Measurements from ENCODE around the gene CFAP46.
"Not testable (repeated sequence)": the region's sequence is repeated elsewhere in the genome, so short reads cannot be mapped to it uniquely, and the experiment has no call there.

Gene CFAP46

DNA sequence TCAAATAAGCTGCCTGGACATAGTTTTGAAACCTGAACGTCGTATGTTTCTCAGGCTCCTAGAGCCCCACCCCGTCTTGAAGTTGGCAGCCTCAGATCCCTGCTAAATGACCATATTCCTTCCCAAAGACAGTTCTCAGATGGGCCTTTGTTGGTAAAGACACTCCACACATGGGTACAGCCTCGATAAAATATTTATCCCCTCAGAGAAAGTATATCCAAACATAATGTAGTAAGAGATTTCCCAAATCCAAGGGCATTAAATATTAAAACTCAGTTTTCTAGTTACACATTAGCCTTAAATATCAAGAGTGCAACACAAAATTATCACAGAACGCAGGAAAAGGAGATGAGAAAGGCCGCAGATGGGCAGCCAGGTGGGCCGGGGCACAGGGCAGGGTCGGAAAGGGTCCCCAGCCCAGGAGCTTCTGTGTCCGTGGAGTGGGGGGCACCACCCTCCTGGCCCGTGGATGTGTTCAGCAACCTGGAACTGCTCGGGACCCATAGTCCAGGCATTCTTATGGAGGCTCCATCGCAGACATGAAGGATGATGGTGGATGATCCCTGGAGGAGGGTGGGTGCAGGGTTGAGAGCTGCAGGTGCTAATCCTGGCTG, 1.5 kb upstream of the CFAP46 start:
- no peak for DNase-seq

DNA sequence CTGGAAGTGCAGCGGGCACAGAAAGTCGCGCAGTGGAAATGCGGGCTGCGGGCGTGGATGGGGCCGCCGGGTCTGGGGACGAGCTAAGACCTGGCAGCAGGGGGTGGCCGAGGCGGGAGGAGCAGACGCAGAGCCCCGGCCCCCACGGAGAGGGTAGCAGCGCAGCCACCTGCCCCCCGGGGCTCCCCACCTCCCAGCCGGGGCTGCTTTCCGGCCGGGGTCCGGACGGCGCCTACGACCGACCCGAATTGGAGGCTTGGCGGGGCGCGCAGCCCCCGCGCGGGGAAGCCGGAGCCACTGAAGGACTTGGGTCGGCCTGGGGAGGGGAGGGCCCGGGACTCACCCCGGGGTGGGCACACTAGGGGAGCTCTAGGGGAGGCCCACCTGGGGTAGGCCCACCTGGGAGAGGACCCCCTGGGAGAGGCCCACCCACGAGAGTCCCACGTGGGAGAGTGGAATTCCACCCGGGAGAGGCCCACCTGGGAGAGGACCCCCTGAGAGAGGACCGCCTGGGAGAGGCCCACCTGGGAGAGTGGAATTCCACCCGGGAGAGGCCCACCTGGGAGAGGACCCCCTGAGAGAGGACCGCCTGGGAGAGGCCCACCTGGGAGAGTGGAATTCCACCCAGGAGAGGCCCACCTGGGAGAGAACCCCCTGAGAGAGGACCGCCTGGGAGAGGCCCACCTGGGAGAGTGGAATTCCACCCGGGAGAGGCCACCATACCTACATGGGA, 854 bp upstream of the CFAP46 start:
- no peak for DNase-seq

DNA sequence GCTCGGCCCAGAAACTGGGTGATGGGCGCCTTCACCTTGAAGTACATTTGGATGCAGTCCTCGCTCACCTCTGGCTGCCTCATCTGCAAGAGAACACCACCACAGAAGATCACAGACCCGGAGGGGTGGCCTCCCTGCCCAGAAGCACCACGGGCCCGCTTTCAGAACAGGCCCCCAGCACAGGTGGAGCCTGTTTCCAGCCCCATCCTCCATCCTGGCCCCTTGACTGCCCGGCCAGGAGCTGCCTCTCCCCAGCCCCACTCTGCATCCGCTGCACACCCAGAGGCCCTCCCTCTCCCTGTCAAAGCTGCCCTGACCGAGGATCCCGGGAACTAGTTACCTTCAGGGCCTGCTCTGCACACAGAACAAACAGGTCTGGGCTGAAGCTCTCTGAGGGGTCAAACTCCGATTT, 724 bp downstream of the CFAP46 start:
- DNase-seq = no peak

DNA sequence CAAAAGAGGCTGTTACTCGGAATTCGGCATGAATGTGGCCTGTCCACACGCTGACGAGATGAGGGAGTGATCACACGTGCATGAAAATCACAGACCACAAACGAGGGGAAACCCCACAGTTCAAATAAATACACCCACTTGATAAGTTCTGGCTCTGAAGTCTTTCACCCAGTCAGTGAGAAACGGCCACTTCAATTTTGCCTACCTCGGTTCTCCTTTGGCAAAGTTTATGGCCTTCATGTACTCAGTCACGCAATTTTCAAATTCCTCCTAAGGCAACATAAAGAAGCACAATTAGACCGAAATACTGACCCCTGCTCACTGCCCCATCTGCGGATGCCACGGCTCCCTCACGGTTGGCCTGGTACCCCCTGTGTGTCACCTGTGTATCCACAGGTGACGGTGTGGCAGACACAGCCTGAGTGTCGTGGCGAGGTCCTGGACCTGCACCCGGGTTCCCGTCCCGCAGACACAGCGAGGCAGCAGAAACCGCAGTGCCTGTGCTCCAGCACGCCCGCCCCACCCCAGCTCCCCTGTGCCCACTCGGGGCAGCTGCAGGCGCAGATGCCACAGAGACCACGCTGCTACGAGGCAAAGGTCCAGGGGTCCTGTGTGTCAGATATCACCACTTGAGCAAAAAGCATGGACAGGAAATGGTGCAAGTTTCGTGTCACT, 1.4 kb downstream of the CFAP46 start:
- no peak for DNase-seq

DNA sequence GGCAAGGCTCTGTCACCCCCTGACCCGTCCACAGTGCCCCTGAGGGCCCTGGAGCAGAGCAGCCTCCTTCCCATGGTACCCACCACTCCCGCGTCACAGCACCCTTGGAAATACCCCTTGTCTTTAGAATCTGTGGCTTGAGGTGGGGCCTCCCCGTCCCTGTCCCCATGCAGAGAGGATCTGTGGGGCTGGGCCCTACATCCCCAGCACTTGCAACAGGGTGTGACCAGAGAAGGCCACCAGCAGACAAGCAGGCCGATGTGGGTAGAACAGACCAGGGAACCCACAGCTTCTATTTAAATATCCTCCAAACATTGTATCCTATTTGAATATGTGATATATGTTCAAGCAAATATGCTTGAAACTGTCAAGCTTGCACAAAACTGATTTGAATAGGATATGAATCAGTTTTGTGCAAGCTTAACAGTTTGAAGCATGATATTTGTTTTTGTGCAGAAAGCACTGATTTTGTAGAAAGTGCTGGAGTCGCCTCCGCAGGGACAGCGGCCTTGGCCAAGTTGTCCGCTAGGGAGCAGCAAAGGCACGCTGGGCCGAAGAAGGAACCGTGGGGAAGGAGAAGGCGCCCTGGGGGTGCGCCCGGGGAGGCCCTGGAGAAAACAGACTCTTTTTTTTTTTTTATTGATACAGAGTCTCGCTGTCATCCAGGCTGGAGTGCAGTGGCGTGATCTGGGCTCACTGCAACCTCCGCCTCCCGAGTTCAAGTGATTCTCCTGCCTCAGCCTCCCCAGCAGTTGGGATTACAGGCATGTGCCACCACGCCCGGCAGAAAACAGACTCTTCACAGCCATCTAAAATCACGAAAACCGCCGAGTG, 2.2 kb downstream of the CFAP46 start:
- no peak for DNase-seq

DNA sequence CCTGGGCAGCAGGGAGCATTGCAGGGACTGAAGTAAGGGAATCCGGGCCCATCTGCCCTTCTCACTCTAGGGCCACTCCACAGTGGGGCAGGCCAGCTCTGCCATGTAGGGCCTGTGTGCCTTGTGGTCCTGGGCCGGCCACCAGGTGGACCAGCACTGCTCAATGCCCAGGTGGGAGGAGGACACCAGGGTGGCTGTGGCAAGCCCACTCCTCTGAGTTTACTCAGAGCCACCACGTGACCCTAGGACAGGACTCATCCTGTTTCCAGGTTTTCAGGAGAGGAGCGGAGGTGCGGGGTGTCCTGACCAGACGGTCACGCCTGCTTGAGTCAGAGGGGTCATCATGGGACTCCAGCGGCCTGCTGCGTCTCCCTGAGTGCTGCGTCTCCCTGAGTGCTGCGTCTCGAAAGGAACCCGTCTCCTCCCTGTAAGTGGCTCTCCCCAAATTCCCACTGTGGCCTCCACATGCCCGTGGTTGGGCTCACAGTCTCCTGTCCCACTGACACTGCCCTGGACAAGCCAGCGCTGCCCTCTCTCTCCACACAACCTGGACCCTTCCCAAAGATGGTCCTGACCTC, 2.9 kb downstream of the CFAP46 start:
- no peak for DNase-seq

DNA sequence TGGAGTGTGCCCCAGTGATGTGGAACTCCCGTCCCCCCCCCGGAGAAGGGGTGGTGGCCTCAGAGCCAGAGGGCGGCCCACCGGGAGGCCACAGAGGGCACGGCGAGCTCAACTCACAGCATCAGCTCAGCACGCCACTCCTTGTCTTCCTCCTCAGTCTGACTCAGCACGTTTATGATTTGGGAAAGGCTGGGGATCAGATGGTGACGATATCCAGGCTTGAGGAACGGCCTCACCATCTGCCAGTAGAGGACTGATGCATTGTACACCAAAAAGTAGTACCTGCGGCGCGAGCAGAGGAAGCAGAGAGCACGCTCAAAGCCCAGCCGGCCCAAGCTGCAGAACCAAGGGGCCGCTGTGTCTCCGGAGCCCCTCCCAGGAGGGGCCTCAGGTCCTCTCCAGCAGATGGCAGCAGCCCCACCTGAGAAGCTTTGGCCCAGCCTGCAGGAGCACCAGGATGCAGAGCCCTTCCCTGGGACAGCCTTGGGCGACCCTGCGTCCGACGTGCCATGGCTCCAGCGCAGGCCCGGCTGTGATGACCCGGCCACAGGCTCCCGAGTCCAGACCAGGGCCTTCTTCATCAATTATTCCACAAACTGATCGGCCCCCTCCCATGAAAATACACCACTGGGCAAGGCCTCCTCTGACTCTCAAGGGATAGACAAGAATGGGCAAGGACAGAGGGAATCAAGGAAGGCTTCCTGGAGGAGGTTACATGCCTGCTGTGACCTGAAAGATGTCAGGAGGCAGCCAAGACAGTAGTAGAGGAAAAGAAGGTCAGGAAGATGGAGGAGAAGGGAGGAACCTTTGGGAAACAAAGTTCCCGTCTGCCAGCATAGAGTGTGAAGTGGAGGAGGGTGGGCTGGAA, 3.7 kb downstream of the CFAP46 start:
- DNase-seq = no peak

DNA sequence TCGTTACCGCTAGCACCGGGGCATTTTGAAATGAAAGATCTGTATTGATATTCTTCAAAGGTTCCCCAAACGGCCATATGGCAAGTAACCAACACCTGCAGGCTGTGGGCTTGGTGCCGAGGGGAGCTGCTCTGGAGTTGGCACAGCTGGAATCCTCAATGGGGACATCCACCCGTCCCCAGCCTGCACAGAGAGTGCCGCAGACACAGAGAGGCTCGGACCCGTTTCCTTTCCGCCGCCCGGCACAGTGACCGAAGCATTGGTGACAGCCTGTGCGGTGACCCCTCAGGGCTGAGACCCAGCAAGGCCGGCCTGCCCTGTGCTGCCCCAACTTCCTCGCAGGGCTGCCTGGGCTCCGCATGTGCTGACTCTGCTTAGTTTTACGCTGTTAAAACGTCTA, 4.5 kb downstream of the CFAP46 start:
- DNase-seq = no peak

DNA sequence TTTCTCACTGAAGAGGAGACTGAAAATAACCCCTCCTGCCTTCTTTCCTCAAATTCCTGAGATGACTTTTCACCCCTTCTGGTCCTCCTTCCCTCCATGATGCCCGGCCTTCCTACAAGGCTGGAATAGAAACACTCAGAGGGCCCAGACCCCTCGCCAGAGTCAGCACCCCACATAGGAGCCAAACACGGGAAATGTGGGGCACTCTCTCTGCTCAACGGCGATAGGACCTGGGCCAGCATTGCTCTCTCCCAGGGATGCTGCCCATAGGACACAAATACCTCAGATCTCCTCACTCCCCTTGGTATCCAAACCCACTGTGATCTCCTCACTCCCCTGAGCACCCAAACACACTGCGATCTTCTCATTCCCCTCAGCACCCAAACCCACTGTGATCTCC, 7.4 kb downstream of the CFAP46 start:
- no peak for DNase-seq

DNA sequence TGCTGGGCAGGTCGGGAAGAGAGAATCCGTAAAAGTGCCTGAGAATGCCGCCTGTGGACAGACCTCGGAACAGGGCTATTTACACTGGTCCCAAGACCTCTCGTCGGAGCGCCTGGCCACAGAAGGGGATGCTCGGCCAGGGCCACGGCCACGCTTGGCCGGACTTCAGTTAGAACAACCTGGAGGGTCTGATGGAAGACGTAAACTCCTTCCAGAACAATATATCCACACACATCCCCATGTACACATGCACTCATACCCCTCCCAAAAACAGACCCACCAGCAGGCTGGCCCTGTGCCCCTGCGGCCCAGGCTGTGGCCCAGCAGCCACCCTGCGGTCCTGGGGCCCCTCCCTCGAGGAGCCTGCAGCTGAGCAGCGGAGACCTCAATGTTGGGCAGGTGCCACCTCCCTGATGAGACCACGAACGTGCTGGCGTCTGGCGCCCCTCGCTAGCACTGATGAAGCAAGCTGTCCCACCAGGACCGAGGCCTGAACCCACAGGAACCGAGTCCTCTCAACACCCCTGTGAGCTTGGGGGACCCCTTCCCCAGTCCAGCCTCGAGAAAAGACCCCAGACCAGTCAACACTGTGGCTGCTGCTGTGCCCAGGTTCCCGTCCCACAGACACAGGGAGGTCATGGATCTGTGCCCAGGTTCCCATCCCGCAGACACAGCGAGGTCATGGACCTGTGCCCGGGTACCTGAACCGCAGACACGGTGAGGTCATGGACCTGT, 8.9 kb downstream of the CFAP46 start:
- no peak for DNase-seq

DNA sequence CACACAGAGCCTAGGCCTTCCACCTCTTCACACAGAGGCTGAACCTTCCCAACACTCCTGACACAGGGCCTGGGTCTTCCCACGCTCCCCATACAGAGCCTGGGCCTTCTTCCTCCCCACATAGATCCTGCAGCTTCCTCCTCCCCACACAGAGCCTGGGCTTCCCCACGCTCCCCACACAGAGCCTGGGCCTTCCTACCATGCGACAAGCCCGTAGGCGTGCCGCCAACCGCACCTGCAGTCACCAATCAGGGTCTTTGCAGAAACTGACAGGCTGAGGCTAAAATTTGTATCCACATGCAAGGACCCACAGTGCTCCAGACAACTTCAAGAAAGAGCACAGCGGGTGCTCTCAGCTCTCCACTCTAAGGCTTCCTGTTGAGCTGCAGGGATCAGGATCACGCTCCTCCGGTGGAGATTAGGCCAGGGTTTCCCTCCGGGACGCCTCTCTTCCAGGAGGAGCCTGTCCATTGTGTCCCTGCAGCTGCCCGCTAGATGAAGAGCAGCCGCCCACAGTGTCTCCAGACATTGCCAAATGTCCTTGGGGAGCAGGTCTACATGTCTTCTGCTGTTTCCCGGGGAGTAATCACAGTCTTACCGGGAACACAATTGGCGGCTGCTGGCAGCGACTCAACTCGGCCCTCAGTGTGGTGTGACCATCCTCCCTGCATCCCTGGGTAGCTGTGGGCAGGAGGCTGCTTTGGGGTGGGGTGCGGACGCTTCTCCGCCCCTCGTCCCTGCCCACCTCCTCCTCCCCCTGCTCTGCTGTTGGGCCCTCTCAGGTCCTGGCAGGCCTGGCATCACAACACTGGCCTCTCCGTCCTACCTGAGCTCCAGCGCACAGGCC, 9.7 kb downstream of the CFAP46 start:
- DNase-seq = no peak

DNA sequence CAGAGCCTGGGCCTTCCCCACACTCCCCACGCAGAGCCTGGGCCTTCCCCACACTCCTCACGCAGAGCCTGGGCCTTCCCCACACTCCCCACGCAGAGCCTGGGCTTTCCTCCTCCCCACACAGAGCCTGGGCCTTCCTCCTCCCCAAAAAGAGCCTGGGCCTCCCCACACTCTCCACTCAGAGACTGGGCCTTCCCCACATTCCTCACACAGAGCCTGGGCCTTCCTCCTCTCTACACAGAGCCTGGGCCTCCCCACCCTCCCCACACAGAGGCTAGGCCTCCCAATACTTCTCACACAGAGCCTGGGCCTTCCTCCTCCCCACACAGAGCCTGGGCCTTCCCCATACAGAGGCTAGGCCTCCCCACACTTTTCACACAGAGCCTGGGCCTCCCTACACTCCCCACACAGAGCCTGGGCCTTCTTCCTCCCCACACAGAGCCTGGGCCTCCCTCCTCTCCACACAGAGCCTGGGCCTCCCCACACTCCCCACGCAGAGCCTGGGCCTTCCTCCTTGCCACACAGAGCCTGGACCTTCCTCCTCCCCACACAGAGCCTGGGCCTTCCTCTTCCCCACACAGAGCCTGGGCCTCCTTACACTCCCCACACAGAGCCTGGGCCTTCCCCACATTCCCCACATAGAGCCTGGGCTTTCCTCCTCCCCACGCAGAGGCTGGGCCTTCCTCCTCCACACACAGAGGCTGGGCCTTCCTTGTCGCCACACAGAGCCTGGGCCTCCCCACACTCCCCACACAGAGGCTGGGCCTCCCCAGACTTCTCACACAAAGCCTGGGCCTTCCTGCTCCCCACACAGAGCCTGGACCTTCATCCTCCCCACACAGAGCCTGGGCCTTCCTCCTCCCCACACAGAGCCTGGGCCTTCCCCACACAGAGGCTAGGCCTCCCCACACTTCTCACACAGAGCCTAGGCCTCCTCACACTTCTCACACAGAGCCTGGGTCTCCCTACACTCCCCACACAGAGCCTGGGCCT, 10.8 kb downstream of the CFAP46 start:
- not testable (repeated sequence) for DNase-seq

DNA sequence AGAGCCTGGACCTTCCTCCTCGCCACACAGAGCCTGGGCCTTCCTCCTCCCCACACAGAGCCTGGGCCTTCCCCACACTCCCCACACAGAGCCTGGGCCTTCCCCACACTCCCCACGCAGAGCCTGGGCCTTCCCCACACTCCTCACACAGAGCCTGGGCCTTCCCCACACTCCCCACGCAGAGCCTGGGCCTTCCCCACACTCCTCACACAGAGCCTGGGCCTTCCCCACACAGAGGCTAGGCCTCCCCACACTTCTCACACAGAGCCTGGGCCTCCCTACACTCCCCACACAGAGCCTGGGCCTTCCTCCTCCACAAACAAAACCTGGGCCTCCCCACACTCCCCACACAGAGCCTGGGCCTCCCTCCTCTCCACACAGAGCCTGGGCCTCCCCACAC, 11.7 kb downstream of the CFAP46 start:
- not testable (repeated sequence) for DNase-seq

DNA sequence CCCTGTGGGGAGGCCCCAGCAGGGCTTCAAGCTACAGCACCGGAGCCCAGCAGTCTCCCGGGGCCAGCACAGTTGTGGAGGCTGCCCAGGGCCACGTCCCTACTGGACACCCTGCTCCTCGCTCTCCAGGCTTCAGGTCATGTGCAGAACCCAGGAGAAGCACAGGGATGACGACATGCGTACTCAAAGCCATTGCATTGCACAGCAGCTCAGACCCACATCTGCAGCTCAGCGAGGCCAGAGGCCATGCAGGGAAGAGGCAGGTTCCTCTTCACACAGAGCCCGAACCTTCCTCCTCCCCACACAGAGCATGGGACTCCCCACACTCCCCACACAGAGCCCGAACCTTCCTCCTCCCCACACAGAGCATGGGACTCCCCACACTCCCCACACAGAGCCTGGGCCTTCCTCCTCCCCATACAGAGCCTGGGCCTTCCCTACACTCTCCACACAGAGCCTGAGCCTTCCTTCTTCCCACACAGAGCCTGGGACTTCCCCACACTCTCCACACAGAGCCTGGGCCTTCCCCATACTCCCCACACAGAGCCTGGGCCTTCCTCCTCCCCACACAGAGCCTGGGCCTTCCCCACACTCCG, 12.3 kb downstream of the CFAP46 start:
- DNase-seq = no peak

DNA sequence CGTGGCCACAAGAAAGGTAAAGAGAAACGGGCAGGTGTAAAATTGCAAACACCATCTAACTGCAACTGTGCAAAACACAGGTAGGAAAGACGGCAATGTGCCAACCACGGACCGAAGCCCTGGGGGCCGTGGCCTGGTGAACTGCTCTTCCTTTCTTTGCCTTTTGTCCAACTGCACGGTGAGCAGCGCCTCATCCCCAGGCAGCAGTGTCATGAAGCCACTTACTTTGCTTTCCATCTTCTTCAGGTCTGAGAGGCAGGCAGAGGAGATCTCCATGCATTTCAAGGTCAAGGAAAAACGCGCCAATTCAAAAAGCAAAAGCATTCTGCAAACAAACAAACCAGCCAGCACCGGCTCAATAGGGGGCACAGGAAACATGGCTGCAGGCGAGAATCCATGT, 12.9 kb downstream of the CFAP46 start:
- DNase-seq = no peak

DNA sequence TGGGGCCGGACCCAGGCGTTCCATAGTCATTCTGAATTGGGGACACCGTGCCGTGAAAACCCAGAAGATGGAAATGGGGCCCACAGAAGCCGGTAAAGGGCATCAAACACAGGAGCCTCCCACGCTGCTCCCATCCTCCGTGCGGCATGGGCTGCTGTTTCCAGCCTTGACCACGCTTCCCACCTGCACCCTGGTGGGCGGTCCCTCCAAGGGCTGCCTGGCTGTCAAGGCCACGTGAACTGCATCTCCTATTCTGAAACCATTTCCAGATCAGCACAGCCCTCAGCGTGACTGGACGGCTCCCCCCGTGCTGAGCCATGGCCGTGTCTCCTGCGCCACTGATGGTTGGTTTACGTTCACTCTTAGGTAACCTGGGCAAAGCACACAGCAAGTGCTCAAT, 14.1 kb downstream of the CFAP46 start:
- no peak for DNase-seq

DNA sequence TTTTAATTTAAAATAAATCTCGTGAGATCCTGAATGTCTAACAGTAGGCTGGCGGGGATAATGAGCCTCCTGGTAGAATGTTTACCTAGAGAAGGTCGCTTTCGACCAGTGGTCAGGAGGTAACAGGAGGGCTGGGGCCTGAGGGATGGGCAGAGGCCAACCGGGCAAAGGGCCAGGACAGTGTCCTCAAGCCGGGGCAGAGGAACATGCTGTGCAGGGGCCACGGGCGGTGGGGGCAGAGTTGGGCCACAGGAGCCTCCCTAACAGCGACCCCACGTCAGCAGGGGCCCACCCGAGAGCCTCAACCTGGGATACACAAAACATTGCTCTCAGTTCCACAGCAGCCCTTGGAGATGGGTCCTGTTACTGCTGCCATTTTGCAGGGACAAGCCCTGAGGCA, 14.5 kb downstream of the CFAP46 start:
- no peak for DNase-seq

DNA sequence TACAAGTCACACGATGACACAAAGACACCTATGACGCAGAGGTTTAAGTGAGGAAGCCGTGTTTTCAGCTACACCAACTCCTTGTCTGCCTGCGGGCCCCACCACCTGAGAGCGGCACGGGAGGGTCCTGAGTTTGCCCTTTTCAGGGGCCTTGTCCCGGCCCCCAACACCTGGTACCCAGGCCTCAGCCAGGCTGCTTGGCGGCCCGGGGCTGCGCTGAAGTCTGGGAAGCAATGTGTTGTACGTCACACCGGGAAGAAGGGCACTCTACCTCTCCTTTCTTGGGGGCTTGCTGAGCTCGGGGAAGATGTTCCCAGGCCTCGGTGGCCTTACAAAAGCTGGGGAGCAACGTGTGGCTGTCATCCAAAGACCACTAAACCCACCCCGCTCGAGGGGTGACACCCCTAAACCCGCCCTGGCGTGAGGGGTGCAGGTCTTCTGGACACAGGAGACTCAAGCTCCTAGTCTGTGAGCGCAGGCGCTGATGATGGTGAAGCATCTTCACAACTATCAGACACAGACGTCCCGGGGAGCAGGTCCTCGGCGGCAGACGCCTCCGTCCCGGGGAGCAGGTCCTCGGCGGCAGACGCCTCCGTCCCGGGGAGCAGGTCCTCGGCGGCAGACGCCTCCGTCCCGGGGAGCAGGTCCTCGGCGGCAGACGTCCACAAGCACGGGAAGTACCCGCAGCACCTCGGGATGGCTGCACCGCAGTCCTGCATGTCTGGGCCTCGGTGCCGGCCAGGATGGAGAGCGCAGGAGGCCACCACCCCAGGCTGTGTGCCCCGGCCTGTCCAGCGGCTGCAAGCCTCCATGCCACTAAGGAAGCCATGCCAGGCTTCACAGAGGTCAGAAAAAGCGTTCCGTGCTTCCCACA, 15.4 kb downstream of the CFAP46 start:
- no peak for DNase-seq
